ENCODE measurements around the gene BTRC.

BTRC gene

DNA sequence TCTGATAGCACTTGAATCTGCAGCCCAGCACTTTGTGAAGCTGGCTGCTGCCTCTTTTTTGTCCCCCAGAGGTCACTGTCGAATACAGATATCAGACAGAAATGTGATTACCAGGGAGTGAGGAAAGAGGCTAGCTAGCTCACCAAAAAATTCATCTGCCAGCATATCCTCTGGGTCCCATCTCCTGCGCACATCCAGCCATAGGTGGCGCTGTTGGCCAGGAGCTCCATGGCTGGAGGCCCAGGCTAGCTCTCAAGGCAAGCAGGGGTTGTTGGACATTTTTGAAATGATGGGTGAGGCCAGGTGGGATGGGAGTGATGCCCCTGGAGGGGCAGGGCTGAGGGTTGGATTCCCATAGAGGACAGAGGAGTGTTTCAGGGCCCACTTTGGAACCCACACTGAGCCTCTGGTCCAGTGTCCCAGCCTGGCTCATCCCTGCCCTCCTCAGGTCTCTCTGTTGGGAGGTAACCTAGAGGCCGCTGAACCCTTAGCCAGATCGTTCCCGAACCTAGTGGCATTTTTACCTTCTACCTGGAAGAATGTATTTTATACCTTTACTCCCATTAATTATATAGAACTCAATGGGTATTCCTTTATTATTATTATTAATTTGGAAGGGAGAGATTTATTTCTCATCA, 248.9 kb downstream of the BTRC start:
- Histone ChIP-seq H4K20me1 (ENCODE audit: low read depth, low read length) (no peaks in the 10 kb centered on the region), H3K9ac (ENCODE audit: low read length) (no peak overlapping the region), H3K9me3 (ENCODE audit: insufficient read depth, low read length) (no peaks in the 10 kb centered on the region), H3K4me3 (ENCODE audit: insufficient read depth, low read length, poor library complexity, severe bottlenecking) (no peak overlapping the region), H3K79me2 (ENCODE audit: insufficient read depth, low read length) (no peaks in the 10 kb centered on the region), H2AFZ (ENCODE audit: low read depth, low read length, severe bottlenecking) (no peak overlapping the region), H3K9me2 (replicated peaks; ENCODE audit: insufficient read depth, low read length) (no peaks in the 10 kb centered on the region), H3K36me3 (ENCODE audit: low read length) (no peaks in the 10 kb centered on the region), H3F3A (ENCODE audit: insufficient read depth) (no peaks in the 10 kb centered on the region), H3K27me3 (ENCODE audit: low read length) (no peaks in the 10 kb centered on the region), H3K27ac (ENCODE audit: low read depth, low read length) (no peak overlapping the region), H3K4me2 (ENCODE audit: low read depth, low read length, poor library complexity, severe bottlenecking) (no peak overlapping the region)
- TF ChIP-seq, protein P1, sequence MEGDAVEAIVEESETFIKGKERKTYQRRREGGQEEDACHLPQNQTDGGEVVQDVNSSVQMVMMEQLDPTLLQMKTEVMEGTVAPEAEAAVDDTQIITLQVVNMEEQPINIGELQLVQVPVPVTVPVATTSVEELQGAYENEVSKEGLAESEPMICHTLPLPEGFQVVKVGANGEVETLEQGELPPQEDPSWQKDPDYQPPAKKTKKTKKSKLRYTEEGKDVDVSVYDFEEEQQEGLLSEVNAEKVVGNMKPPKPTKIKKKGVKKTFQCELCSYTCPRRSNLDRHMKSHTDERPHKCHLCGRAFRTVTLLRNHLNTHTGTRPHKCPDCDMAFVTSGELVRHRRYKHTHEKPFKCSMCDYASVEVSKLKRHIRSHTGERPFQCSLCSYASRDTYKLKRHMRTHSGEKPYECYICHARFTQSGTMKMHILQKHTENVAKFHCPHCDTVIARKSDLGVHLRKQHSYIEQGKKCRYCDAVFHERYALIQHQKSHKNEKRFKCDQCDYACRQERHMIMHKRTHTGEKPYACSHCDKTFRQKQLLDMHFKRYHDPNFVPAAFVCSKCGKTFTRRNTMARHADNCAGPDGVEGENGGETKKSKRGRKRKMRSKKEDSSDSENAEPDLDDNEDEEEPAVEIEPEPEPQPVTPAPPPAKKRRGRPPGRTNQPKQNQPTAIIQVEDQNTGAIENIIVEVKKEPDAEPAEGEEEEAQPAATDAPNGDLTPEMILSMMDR (IDR thresholded peaks at IDR 0.05; ENCODE audit: insufficient read depth, low read length, poor library complexity, severe bottlenecking), result peak; percentile 98
- no peak for TF ChIP-seq EZH2phosphoT487 (conservative IDR thresholded peaks at IDR 0.05; ENCODE audit: low read length)
